ENCODE data around the gene CAPZA2.

- no peak for TF ChIP-seq POLR2A (IDR thresholded peaks at IDR 0.05)
- TF ChIP-seq, protein P1, sequence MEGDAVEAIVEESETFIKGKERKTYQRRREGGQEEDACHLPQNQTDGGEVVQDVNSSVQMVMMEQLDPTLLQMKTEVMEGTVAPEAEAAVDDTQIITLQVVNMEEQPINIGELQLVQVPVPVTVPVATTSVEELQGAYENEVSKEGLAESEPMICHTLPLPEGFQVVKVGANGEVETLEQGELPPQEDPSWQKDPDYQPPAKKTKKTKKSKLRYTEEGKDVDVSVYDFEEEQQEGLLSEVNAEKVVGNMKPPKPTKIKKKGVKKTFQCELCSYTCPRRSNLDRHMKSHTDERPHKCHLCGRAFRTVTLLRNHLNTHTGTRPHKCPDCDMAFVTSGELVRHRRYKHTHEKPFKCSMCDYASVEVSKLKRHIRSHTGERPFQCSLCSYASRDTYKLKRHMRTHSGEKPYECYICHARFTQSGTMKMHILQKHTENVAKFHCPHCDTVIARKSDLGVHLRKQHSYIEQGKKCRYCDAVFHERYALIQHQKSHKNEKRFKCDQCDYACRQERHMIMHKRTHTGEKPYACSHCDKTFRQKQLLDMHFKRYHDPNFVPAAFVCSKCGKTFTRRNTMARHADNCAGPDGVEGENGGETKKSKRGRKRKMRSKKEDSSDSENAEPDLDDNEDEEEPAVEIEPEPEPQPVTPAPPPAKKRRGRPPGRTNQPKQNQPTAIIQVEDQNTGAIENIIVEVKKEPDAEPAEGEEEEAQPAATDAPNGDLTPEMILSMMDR (IDR thresholded peaks at IDR 0.05): no peak
Measured at GRCh38 chr7:116861717-116862116, 670 bp upstream of the CAPZA2 start.

Measured in suprapubic skin (tissue), 3 donors.